ENCODE results near the gene EHD2.
"Not testable (repeated sequence)": the region's sequence is repeated elsewhere in the genome, so short reads cannot be mapped to it uniquely, and the experiment has no call there.

Gene EHD2

GRCh38 chr19:47718415-47719046 lies 5.3 kb downstream of the EHD2 start:
- DNase-seq: not testable (repeated sequence)

- DNase-seq: no peak
Measured at GRCh38 chr19:47719047-47719859, 6.0 kb downstream of the EHD2 start.

- DNase-seq: no peak
Measured at GRCh38 chr19:47720669-47721422, 7.6 kb downstream of the EHD2 start.

GRCh38 chr19:47723581-47723940 lies 10.3 kb downstream of the EHD2 start:
- no peak for DNase-seq

- DNase-seq: no peak
Measured at GRCh38 chr19:47725759-47726401, 12.7 kb downstream of the EHD2 start.

GRCh38 chr19:47726467-47726866 lies 13.2 kb downstream of the EHD2 start:
- DNase-seq: no peak

- DNase-seq: not testable (repeated sequence)
Measured at GRCh38 chr19:47728295-47728694, 15.1 kb downstream of the EHD2 start.

- DNase-seq: no peak
Measured at GRCh38 chr19:47729468-47729798, 16.2 kb downstream of the EHD2 start.

- DNase-seq: no peak
Measured at GRCh38 chr19:47729799-47730520, 16.7 kb downstream of the EHD2 start.

- DNase-seq: no peak
Measured at GRCh38 chr19:47730521-47730889, 17.3 kb downstream of the EHD2 start.

- no peak for DNase-seq
Measured at GRCh38 chr19:47730910-47731309, 17.7 kb downstream of the EHD2 start.

- no peak for DNase-seq
Measured at GRCh38 chr19:47735131-47735530, 21.9 kb downstream of the EHD2 start.

- DNase-seq: no peak
Measured at GRCh38 chr19:47740866-47741519, 27.8 kb downstream of the EHD2 start.

GRCh38 chr19:47741544-47742140 lies 28.4 kb downstream of the EHD2 start:
- no peak for DNase-seq

GRCh38 chr19:47742634-47743033 lies 29.4 kb downstream of the EHD2 start:
- DNase-seq: no peak

- DNase-seq: peak; percentile 97
Measured at GRCh38 chr19:47745010-47745901, 32.0 kb downstream of the EHD2 start, which contains the start of gene NOP53. Gene NOP53 (plus strand): TSS chr19:47745546. CDS start chr19:47745560, 14 bp downstream.

GRCh38 chr19:47746129-47746528 lies 32.9 kb downstream of the EHD2 start:
- not testable (repeated sequence) for DNase-seq

- no peak for DNase-seq
Measured at GRCh38 chr19:47749326-47749725, 36.1 kb downstream of the EHD2 start.

GRCh38 chr19:47750752-47751151 lies 37.5 kb downstream of the EHD2 start:
- no peak for DNase-seq

GRCh38 chr19:47752440-47753211 lies 39.4 kb downstream of the EHD2 start:
- no peak for DNase-seq

Data from central memory CD4-positive, alpha-beta T cell (primary cell).